ENCODE data around the gene MAFG. TPM values are rescaled to one million over a fixed set of nuclear protein-coding genes. Genes with fewer than 3 reads are reported as not detected.

Gene MAFG
- total and polyA plus RNA-seq, 2 donors (not counting 3 experiments of a cell fraction or from before 2014, with no cell fraction given): 27.6 to 35.0 TPM

- Histone ChIP-seq H3K4me2 (ENCODE audit: insufficient read depth, low read length) (no peak overlapping the region), H3K9ac (replicated peaks; ENCODE audit: extremely low read depth, insufficient read depth, low read length) (no peak overlapping the region), H3K9me3 (replicated peaks; ENCODE audit: control insufficient read depth, insufficient read depth, low read length) (no peaks in the 10 kb centered on the region), H3K27ac (ENCODE audit: insufficient read depth, low read depth, low read length) (no peak overlapping the region), H3K4me1 (ENCODE audit: control insufficient read depth, extremely low read depth, insufficient read depth, low read length) (no peaks in the 10 kb centered on the region), H2AFZ (ENCODE audit: low read depth, low read length) (no peak overlapping the region), H3K9me1 (replicated peaks; ENCODE audit: control insufficient read depth, extremely low read depth, insufficient read depth, low read length) (no peaks in the 10 kb centered on the region), H3K36me3 (ENCODE audit: control insufficient read depth in 2 of 2, extremely low read depth in 1 of 2, insufficient read depth in 2 of 2, low read length in 2 of 2) (no peaks in the 10 kb centered on the region), H4K20me1 (replicated peaks; ENCODE audit: control insufficient read depth, extremely low read depth, insufficient read depth, low read length) (no peaks in the 10 kb centered on the region), H3K27me3 (ENCODE audit: control insufficient read depth in 2 of 2, insufficient read depth in 2 of 2, low read length in 2 of 2) (peaks cover 21 to 37% of the 10 kb centered on the region in 2 experiments), H3K79me2 (ENCODE audit: control insufficient read depth, insufficient read depth, low read length) (no peaks in the 10 kb centered on the region), H3K4me3 (replicated peaks in 1 of 3; ENCODE audit: insufficient read depth in 1 of 3, low read depth in 1 of 3, low read length in 3 of 3) (no peak overlapping the region)
- CTCF ChIA-PET: interaction anchor here (0.7 to 1.3 kb wide), 2 partner anchors 9 to 62 kb away, joined by 3 to 10 read pairs; no protein-coding TSS in a partner anchor
- POLR2A ChIA-PET: no interaction called here
- DNase-seq (ENCODE audit: low read depth, low spot score): no peak
- intact Hi-C loops (cut with micrococcal nuclease): no loop called here
- no peak for FAIRE-seq
- dilution Hi-C loops (cut with MboI; ENCODE audit: extremely low pct_ligation_motif_present, low sequenced_read_pairs): no loop called here
- TF ChIP-seq POLR2A (IDR thresholded peaks at IDR 0.05; ENCODE audit: low read depth, low read length) (no peak), JUN (IDR thresholded peaks at IDR 0.05; ENCODE audit: borderline replicate concordance, insufficient read depth, insufficient read length, low read depth) (no peak), GATA2 (IDR thresholded peaks at IDR 0.05; ENCODE audit: insufficient read depth, insufficient read length, low read depth, low read length) (no peak), MYC (IDR thresholded peaks at IDR 0.05; ENCODE audit: low read depth, low read length) (no peak), MAX (IDR thresholded peaks at IDR 0.05; ENCODE audit: insufficient read depth, insufficient read length) (no peak), POLR2AphosphoS5 (IDR thresholded peaks at IDR 0.05; ENCODE audit: insufficient read depth, low read depth, low read length) (no peak), CTCF (IDR thresholded peaks at IDR 0.05; ENCODE audit: extremely low read depth in 1 of 2, insufficient read depth in 1 of 2, low read depth in 1 of 2, low read length in 2 of 2) (no peak), FOS (IDR thresholded peaks at IDR 0.05; ENCODE audit: borderline replicate concordance, insufficient read depth, low read length) (no peak), EZH2 (IDR thresholded peaks at IDR 0.05; ENCODE audit: borderline replicate concordance, low read depth, low read length, severe bottlenecking) (no peak)
- BruUV-seq (replicated peaks): no TSS peak
Observed at GRCh38 chr17:81957691-81958432, 30.3 kb upstream of the MAFG start.

Data from endothelial cell of umbilical vein (primary cell).